ENCODE measurements around the gene MPPED2.

- TF ChIP-seq GATA2 (IDR thresholded peaks at IDR 0.05; ENCODE audit: low read depth, low read length): no peak
- TF ChIP-seq GATA3 (IDR thresholded peaks at IDR 0.05; ENCODE audit: low read depth, low read length): no peak
Measured at GRCh38 chr11:30474151-30474954, 111.8 kb downstream of the MPPED2 start.

Measured in SH-SY5Y (cell line).